ENCODE data around the gene ARL2BP. TPM values are rescaled to one million over a fixed set of nuclear protein-coding genes. Genes with fewer than 3 reads are reported as not detected.
"Not testable (repeated sequence)": the region's sequence is repeated elsewhere in the genome, so short reads cannot be mapped to it uniquely, and the experiment has no call there.

The ARL2BP gene
- total and polyA plus RNA-seq, 2 donors (not counting 1 experiment from before 2014, with no cell fraction given) = 32.5 to 38.8 TPM

GRCh38 chr16:57273826-57274225 is 28.8 kb downstream of the ARL2BP start:
- Histone ChIP-seq H3K9ac (ENCODE audit: low read length) (no peak overlapping the region), H3K27ac (ENCODE audit: low read length in 2 of 2) (no peak overlapping the region), H3K4me2 (replicated peaks; ENCODE audit: low read depth, low read length, poor library complexity, severe bottlenecking) (no peak overlapping the region), H3K4me3 (ENCODE audit: control extremely low read depth in 1 of 5, extremely low read depth in 1 of 5, insufficient read depth in 1 of 5, low read depth in 2 of 5, low read length in 4 of 5) (no peak overlapping the region), H2AFZ (ENCODE audit: insufficient read depth, low read depth, low read length, poor library complexity, severe bottlenecking) (no peak overlapping the region), H4K20me1 (ENCODE audit: control insufficient read depth, insufficient read depth, low read length, poor library complexity, severe bottlenecking) (no peaks in the 10 kb centered on the region), H3K27me3 (replicated peaks in 1 of 4; ENCODE audit: control extremely low read depth in 1 of 4, control insufficient read depth in 3 of 4, insufficient read depth in 4 of 4, low read length in 3 of 4) (peaks cover 0 to 3% (median 0%) of the 10 kb centered on the region in 4 experiments), H3K79me2 (ENCODE audit: control insufficient read depth, insufficient read depth, low read length) (no peaks in the 10 kb centered on the region), H3K36me3 (replicated peaks in 1 of 2; ENCODE audit: control extremely low read depth in 1 of 2, control insufficient read depth in 1 of 2, extremely low read depth in 1 of 2, insufficient read depth in 2 of 2, low read length in 1 of 2) (no peaks in the 10 kb centered on the region), H3K4me1 (ENCODE audit: control insufficient read depth in 2 of 2, insufficient read depth in 2 of 2, low read length in 2 of 2) (peaks cover 0 to 2% of the 10 kb centered on the region in 2 donors), H3K9me3 (ENCODE audit: control extremely low read depth in 1 of 3, control insufficient read depth in 2 of 3, insufficient read depth in 1 of 3, low read length in 2 of 3) (no peaks in the 10 kb centered on the region)
- H3K27ac Mint-ChIP-seq = no peak overlapping the region
- POLR2A ChIA-PET = no interaction called here
- DNase-seq (no peak), ATAC-seq (ENCODE audit: low read depth) (no peak)
- peaks cover 2% of the 10 kb centered on the region for H3K27me3 Mint-ChIP-seq
- peaks cover 8% of the 10 kb centered on the region for H3K4me1 Mint-ChIP-seq
- no peak overlapping the region for H3K4me3 Mint-ChIP-seq
- WGBS (ENCODE audit: insufficient coverage) = 100% methylated on average over 4 of the region's 5 CpGs
- no peaks in the 10 kb centered on the region for H3K9me3 Mint-ChIP-seq (ENCODE audit: insufficient read depth)
- TF ChIP-seq CTCF (IDR thresholded peaks at IDR 0.05) (no peak), EZH2 (IDR thresholded peaks at IDR 0.05; ENCODE audit: borderline replicate concordance, insufficient read depth, low read depth, low read length, poor library complexity, severe bottlenecking) (no peak)
- intact Hi-C loops (cut with micrococcal nuclease) = no loop called here
- CTCF ChIA-PET = no interaction called here

- ATAC-seq (ENCODE audit: low read depth); H3K27ac Mint-ChIP-seq; H3K79me2 ChIP-seq (ENCODE audit: control insufficient read depth, insufficient read depth, low read length); H3K4me2 ChIP-seq (replicated peaks; ENCODE audit: low read depth, low read length, poor library complexity, severe bottlenecking); H3K9me3 ChIP-seq (ENCODE audit: control extremely low read depth in 1 of 3, control insufficient read depth in 2 of 3, insufficient read depth in 1 of 3, low read length in 2 of 3); H3K9me3 Mint-ChIP-seq (ENCODE audit: insufficient read depth); DNase-seq; H3K4me3 ChIP-seq (ENCODE audit: control extremely low read depth in 1 of 5, extremely low read depth in 1 of 5, insufficient read depth in 1 of 5, low read depth in 2 of 5, low read length in 4 of 5); POLR2A ChIA-PET; H2AFZ ChIP-seq (ENCODE audit: insufficient read depth, low read depth, low read length, poor library complexity, severe bottlenecking); H3K27ac ChIP-seq (ENCODE audit: low read length in 2 of 2); H3K27me3 ChIP-seq (replicated peaks in 1 of 4; ENCODE audit: control extremely low read depth in 1 of 4, control insufficient read depth in 3 of 4, insufficient read depth in 4 of 4, low read length in 3 of 4); H3K4me3 Mint-ChIP-seq; H4K20me1 ChIP-seq (ENCODE audit: control insufficient read depth, insufficient read depth, low read length, poor library complexity, severe bottlenecking); H3K9ac ChIP-seq (ENCODE audit: low read length); H3K4me1 ChIP-seq (ENCODE audit: control insufficient read depth in 2 of 2, insufficient read depth in 2 of 2, low read length in 2 of 2); H3K4me1 Mint-ChIP-seq; H3K36me3 ChIP-seq (replicated peaks in 1 of 2; ENCODE audit: control extremely low read depth in 1 of 2, control insufficient read depth in 1 of 2, extremely low read depth in 1 of 2, insufficient read depth in 2 of 2, low read length in 1 of 2); intact Hi-C loops (cut with micrococcal nuclease): not testable (repeated sequence)
- CTCF ChIA-PET = interaction anchor here (0.7 kb wide), 1 partner anchor 38 kb away, joined by 3 read pairs; no protein-coding TSS in a partner anchor
- WGBS (ENCODE audit: insufficient coverage) = 85% methylated on average over 3 of the region's 5 CpGs
- peaks cover 10% of the 10 kb centered on the region for H3K27me3 Mint-ChIP-seq
Observed at GRCh38 chr16:57275946-57276345, 30.9 kb downstream of the ARL2BP start.

Measured in B cell (primary cell).